GM12892 (cell line): Measurements from ENCODE around the gene NFATC2.

Experiments used
- POLR2A ChIP-seq: IDR thresholded peaks from 2 replicates; pipeline ENCODE4 v1.6.1; 2011; ENCODE audit warnings: low read depth, low read length, control low read depth
- TAF1 ChIP-seq: IDR thresholded peaks from 2 replicates; pipeline ENCODE4 v1.6.1; 2011; ENCODE audit warnings: low read depth, mild to moderate bottlenecking, control low read depth, low read length, borderline replicate concordance

DNA sequence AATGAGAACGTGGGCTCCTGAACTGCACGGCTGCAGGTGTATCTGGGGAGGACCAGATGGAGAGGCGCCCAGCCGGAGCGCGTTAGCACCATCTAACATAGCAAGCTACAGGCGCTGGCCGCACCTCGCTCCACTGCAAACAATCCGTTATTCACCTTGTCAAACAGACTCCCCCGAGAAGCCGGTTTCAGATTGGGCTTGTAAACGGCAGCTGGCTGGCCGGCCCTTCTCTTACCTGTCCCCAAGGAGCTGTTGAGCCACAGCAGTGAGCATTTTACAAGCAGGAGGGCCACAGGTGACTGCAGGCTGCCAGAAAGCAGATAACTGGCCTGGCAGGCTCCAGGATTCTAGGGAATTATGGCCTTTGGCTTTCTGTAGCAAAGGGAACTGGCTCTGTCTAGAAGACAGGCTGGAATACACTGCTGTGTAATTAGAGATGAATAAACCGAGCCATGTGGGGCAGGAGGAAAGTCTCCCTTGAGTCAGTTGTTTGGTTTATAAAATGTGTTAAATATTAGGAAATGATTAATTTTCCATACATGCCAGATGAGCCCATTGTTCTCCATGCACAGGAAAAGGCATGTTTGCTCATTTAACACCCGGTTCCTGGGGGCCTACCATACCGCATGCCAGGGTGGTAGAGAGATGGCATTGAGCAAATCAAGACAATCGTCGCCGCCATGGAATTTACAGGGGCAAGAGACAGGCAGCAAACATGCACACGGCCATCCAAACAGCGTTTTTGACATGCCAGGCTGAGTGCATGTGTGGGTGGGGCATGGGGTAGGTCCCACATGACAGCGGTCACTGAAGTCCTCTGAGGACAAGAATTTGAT is 159.3 kb downstream of the NFATC2 start:
- TF ChIP-seq POLR2A (no peak), TAF1 (no peak)
